IMR-90 (cell line): Measurements from ENCODE around the gene ZFPM1. TPM values are rescaled to one million over a fixed set of nuclear protein-coding genes. Genes with fewer than 3 reads are reported as not detected.
A peak's percentile ranks its signal among the peaks of the same experiment; 100 is the strongest.

ENCODE experiments used
- ATAC-seq: fragments of 200-7000 bp; cut with Tn5 transposase; 2 replicates; pipeline ENCODE4 v1.9.1; 2020; ENCODE audit warnings: low read depth, mild to moderate bottlenecking, moderate library complexity
- BruUV-seq: library from RNA; stranded (reverse); fragments of 400-500 nt; replicated peaks from 2 replicates; lab custom pipeline; 2021; lab: Mats Ljungman, UMichigan
- CTCF ChIA-PET: fragments of 300-600 bp; formaldehyde crosslinking; extraction: SDS; loops from one replicate; lab custom pipeline; 2021; ENCODE audit warnings: antibody characterized with exemption; lab: Yijun Ruan, JAX
- POLR2A ChIA-PET: fragments of 300-600 bp; sonication (Branson Sonifier 250); formaldehyde crosslinking; loops from one replicate; lab custom pipeline; 2022; ENCODE audit warnings: antibody characterized with exemption; ENCODE audit not compliant: unreplicated experiment; lab: Charles Lee
- DNase-seq: peaks from one replicate; pipeline ENCODE4 v3.0.0; 2013
- H2AFZ ChIP-seq: replicated peaks from 2 replicates; pipeline ENCODE3; 2013; ENCODE audit warnings: low read length, mild to moderate bottlenecking; ENCODE audit not compliant: poor library complexity
- H2AK5ac ChIP-seq: 2 replicates; pipeline ENCODE4 v1.6.1; 2013; ENCODE audit warnings: low read depth, low read length, inconsistent platforms
- H2AK9ac ChIP-seq: replicated peaks from 2 replicates; pipeline ENCODE3; 2013; ENCODE audit warnings: mild to moderate bottlenecking, low read depth, low read length, moderate library complexity; ENCODE audit not compliant: poor library complexity
- H2BK120ac ChIP-seq: 2 replicates; pipeline ENCODE4 v1.6.1; 2013; ENCODE audit warnings: low read depth, low read length, inconsistent platforms
- H2BK15ac ChIP-seq: 3 replicates; pipeline ENCODE4 v1.6.1; 2013; ENCODE audit warnings: low read depth, low read length, inconsistent platforms
- H2BK20ac ChIP-seq: 2 replicates; pipeline ENCODE4 v1.6.1; 2013; ENCODE audit warnings: low read depth, mild to moderate bottlenecking, inconsistent platforms, low read length, moderate library complexity
- H2BK5ac ChIP-seq: 2 replicates; pipeline ENCODE4 v1.6.1; 2013; ENCODE audit warnings: mild to moderate bottlenecking, low read depth, low read length, inconsistent platforms; ENCODE audit not compliant: poor library complexity, severe bottlenecking
- H3K14ac ChIP-seq: replicated peaks from 2 replicates; pipeline ENCODE4 v1.6.1; 2013; ENCODE audit warnings: low read depth, low read length, inconsistent platforms
- H3K18ac ChIP-seq: 2 replicates; pipeline ENCODE4 v1.6.1; 2013; ENCODE audit warnings: low read depth, low read length, control low read depth
- H3K23ac ChIP-seq: 2 replicates; pipeline ENCODE4 v1.6.1; 2013; ENCODE audit warnings: low read depth, low read length, inconsistent platforms
- H3K27ac ChIP-seq: 2 replicates; pipeline ENCODE4 v1.5.1; 2013; ENCODE audit warnings: mild to moderate bottlenecking, control low read depth, low read length; ENCODE audit not compliant: insufficient read depth
- H3K27me3 ChIP-seq: 2 replicates; pipeline ENCODE4 v1.6.1; 2013; ENCODE audit warnings: low read length; ENCODE audit not compliant: control insufficient read depth, insufficient read depth
- H3K36me3 ChIP-seq: 2 replicates; pipeline ENCODE4 v1.6.1; 2013; ENCODE audit warnings: low read length, mixed read lengths; ENCODE audit not compliant: control insufficient read depth, insufficient read depth
- H3K4ac ChIP-seq: 2 replicates; pipeline ENCODE4 v1.6.1; 2013; ENCODE audit warnings: low read depth, low read length, inconsistent platforms
- H3K4me1 ChIP-seq: 2 replicates; pipeline ENCODE4 v1.6.1; 2013; ENCODE audit warnings: low read length, mixed read lengths; ENCODE audit not compliant: control insufficient read depth, insufficient read depth
- H3K4me2 ChIP-seq: 2 replicates; pipeline ENCODE4 v1.6.1; 2013; ENCODE audit warnings: low read depth, mild to moderate bottlenecking, control low read depth, low read length, moderate library complexity
- H3K4me3 ChIP-seq: 2 replicates; pipeline ENCODE4 v1.5.1; 2013; ENCODE audit warnings: low read depth, mild to moderate bottlenecking, control low read depth, low read length, moderate library complexity; ENCODE audit not compliant: insufficient read depth
- H3K56ac ChIP-seq: 2 replicates; pipeline ENCODE4 v1.6.1; 2013; ENCODE audit warnings: low read length, inconsistent platforms; ENCODE audit not compliant: insufficient read depth; ENCODE audit errors: extremely low read depth
- H3K79me1 ChIP-seq, 2 experiments: 2 replicates each; pipeline ENCODE4 v1.6.1; 2013; ENCODE audit warnings: low read length in 2 of 2, inconsistent platforms in 1 of 2, low read depth in 1 of 2
- H3K9ac ChIP-seq: 2 replicates; pipeline ENCODE4 v1.6.1; 2013; ENCODE audit warnings: low read depth, low read length, control low read depth
- H3K9me1 ChIP-seq: 2 replicates; pipeline ENCODE4 v1.6.1; 2013; ENCODE audit warnings: low read length, inconsistent platforms; ENCODE audit not compliant: insufficient read depth
- H3K9me3 ChIP-seq: 2 replicates; pipeline ENCODE4 v1.6.1; 2013; ENCODE audit warnings: low read length; ENCODE audit not compliant: control insufficient read depth, insufficient read depth
- H4K20me1 ChIP-seq: 2 replicates; pipeline ENCODE4 v1.6.1; 2013; ENCODE audit warnings: low read length, inconsistent platforms; ENCODE audit not compliant: insufficient read depth
- H4K5ac ChIP-seq: 2 replicates; pipeline ENCODE4 v1.6.1; 2013; ENCODE audit warnings: mild to moderate bottlenecking, low read depth, low read length, control low read depth
- H4K8ac ChIP-seq, 2 experiments: 2 replicates each; pipeline ENCODE4 v1.6.1; 2013; ENCODE audit warnings: low read depth in 2 of 2, low read length in 2 of 2, control low read depth in 1 of 2, inconsistent platforms in 1 of 2
- H4K91ac ChIP-seq: 2 replicates; pipeline ENCODE4 v1.6.1; 2013; ENCODE audit warnings: low read depth, low read length, inconsistent platforms; ENCODE audit not compliant: insufficient read depth
- BHLHE40 ChIP-seq: fragments of 150-350 bp; IDR thresholded peaks from 2 replicates; pipeline ENCODE4 v1.6.1; 2016; ENCODE audit warnings: mild to moderate bottlenecking, low read depth, low read length
- CEBPB ChIP-seq: IDR thresholded peaks from 2 replicates; pipeline ENCODE4 v1.6.1; 2012; ENCODE audit warnings: low read depth, low read length, improper control_type of control experiment
- CHD1 ChIP-seq: IDR thresholded peaks from 2 replicates; pipeline ENCODE4 v1.6.1; 2012; ENCODE audit warnings: low read depth, low read length, improper control_type of control experiment
- CTCF ChIP-seq: conservative IDR thresholded peaks from 2 replicates; pipeline ENCODE4 v1.5.1; 2012; ENCODE audit warnings: mild to moderate bottlenecking, low read depth, low read length, improper control_type of control experiment
- ELK1 ChIP-seq: fragments of 150-350 bp; IDR thresholded peaks from 2 replicates; pipeline ENCODE4 v1.6.1; 2016; ENCODE audit warnings: low read depth, mild to moderate bottlenecking, low read length, moderate library complexity, borderline replicate concordance
- FOS ChIP-seq: fragments of 150-350 bp; IDR thresholded peaks from 2 replicates; pipeline ENCODE4 v1.6.1; 2016; ENCODE audit warnings: low read depth, low read length
- MAFK ChIP-seq: IDR thresholded peaks from 2 replicates; pipeline ENCODE4 v1.6.1; 2012; ENCODE audit warnings: low read depth, low read length, improper control_type of control experiment
- MAZ ChIP-seq: IDR thresholded peaks from 2 replicates; pipeline ENCODE4 v1.6.1; 2012; ENCODE audit warnings: low read depth, mild to moderate bottlenecking, low read length, improper control_type of control experiment, moderate library complexity, borderline replicate concordance
- MXI1 ChIP-seq: IDR thresholded peaks from 2 replicates; pipeline ENCODE4 v1.6.1; 2012; ENCODE audit warnings: low read depth, mild to moderate bottlenecking, low read length, moderate library complexity, borderline replicate concordance
- NFE2L2 ChIP-seq: fragments of 150-350 bp; IDR thresholded peaks from 2 replicates; pipeline ENCODE4 v1.6.1; 2016; ENCODE audit warnings: low read depth, mild to moderate bottlenecking, low read length
- POLR2A ChIP-seq: IDR thresholded peaks from 2 replicates; pipeline ENCODE4 v1.6.1; 2012; ENCODE audit warnings: mild to moderate bottlenecking, low read depth, low read length
- RAD21 ChIP-seq: IDR thresholded peaks from 2 replicates; pipeline ENCODE4 v1.6.1; 2012; ENCODE audit warnings: low read length, improper control_type of control experiment
- RCOR1 ChIP-seq: IDR thresholded peaks from 2 replicates; pipeline ENCODE4 v1.6.1; 2012; ENCODE audit warnings: mild to moderate bottlenecking, low read length, improper control_type of control experiment; ENCODE audit not compliant: insufficient replicate concordance
- RFX5 ChIP-seq: IDR thresholded peaks from 2 replicates; pipeline ENCODE4 v1.8.0; 2012; ENCODE audit warnings: low read depth, mild to moderate bottlenecking, low read length, moderate library complexity
- SMC3 ChIP-seq: fragments of 150-350 bp; IDR thresholded peaks from 2 replicates; pipeline ENCODE4 v1.6.1; 2016; ENCODE audit warnings: low read depth, mild to moderate bottlenecking, antibody characterized with exemption, low read length, moderate library complexity
- USF2 ChIP-seq: fragments of 150-350 bp; IDR thresholded peaks from 2 replicates; pipeline ENCODE4 v1.6.1; 2017; ENCODE audit warnings: mild to moderate bottlenecking, antibody characterized with exemption, low read length, low read depth
- dilution Hi-C: fragments of 300-500 bp; cut with HindIII; formaldehyde crosslinking; loops from one replicate; pipeline ENCODE4 v1.14.3; 2018; ENCODE audit warnings: low sequenced_read_pairs; ENCODE audit not compliant: unreplicated experiment
- in situ Hi-C: fragments of 300-500 bp; cut with MboI; formaldehyde crosslinking; loops from 3 replicates; pipeline ENCODE4 v1.14.3; 2019; ENCODE audit warnings: low sequenced_read_pairs, inconsistent platforms, mixed read lengths
- intact Hi-C: fragments of 100-400 bp; cut with micrococcal nuclease; formaldehyde crosslinking; loops from 2 replicates; pipeline ENCODE4 v1.10.0; 2022
- polyA plus RNA-seq, 3 experiments: library from polyadenylated mRNA; depleted of rRNA; stranded (reverse); fragments of >200 nt; gene quantifications; 2 replicates each; pipeline ENCODE4 v1.2.3, GENCODE V29; 2012; ENCODE audit warnings: low replicate concordance in 1 of 3
- total RNA-seq: library from RNA; depleted of rRNA; stranded (reverse); fragments of >200 nt; gene quantifications from 2 replicates; pipeline ENCODE4 v1.2.3, GENCODE V29; 2012

Gene ZFPM1
- total and polyA plus RNA-seq, 2 of the 4 experiments (the other 2 are of a cell fraction): 0.36 to 1.1 TPM

GRCh38 chr16:88519240-88519639 lies 66.2 kb downstream of the ZFPM1 start:
- Histone ChIP-seq H4K20me1 (no peaks in the 10 kb centered on the region; the same call in 1 of the 2 replicates), H2AK5ac (no peak overlapping the region), H3K27ac (no peak overlapping the region), H4K8ac (no peak overlapping the region), H3K23ac (no peak overlapping the region), H3K9ac (no peak overlapping the region), H4K5ac (no peak overlapping the region), H3K4me1 (no peaks in the 10 kb centered on the region), H3K4ac (no peak overlapping the region), H2AFZ (no peak overlapping the region), H2BK20ac (no peak overlapping the region), H3K4me2 (no peak overlapping the region), H3K9me1 (no peaks in the 10 kb centered on the region), H2BK15ac (no peak overlapping the region), H4K91ac (no peak overlapping the region), H3K18ac (no peak overlapping the region), H3K56ac (no peak overlapping the region), H3K36me3 (no peaks in the 10 kb centered on the region), H2BK5ac (peak overlapping the region; percentile 13), H3K4me3 (no peak overlapping the region), H2BK120ac (no peak overlapping the region), H3K14ac (no peak overlapping the region), H3K9me3 (no peaks in the 10 kb centered on the region; the same call in 1 of the 2 replicates), H3K27me3 (no peaks in the 10 kb centered on the region), H2AK9ac (no peak overlapping the region), H3K79me1 (no peaks in the 10 kb centered on the region)
- BruUV-seq: no TSS peak
- no peak for TF ChIP-seq ELK1
- TF ChIP-seq FOS: no peak
- no peak for TF ChIP-seq MAFK
- TF ChIP-seq MXI1: no peak
- no peak for TF ChIP-seq CEBPB
- TF ChIP-seq BHLHE40: no peak
- no peak for TF ChIP-seq SMC3
- TF ChIP-seq RCOR1: no peak
- TF ChIP-seq POLR2A: no peak
- TF ChIP-seq CTCF: no peak
- no peak for TF ChIP-seq RFX5
- no peak for TF ChIP-seq USF2
- TF ChIP-seq NFE2L2: no peak
- TF ChIP-seq MAZ: no peak
- no peak for TF ChIP-seq RAD21
- TF ChIP-seq CHD1: no peak
- intact Hi-C loops: no loop called here
- dilution Hi-C loops: no loop called here
- in situ Hi-C loops: no loop called here
- DNase-seq: no peak
- ATAC-seq: no peak
- POLR2A ChIA-PET: no interaction called here
- CTCF ChIA-PET: no interaction called here
